RWPE2 (cell line): ENCODE results near the gene AP3S2.
A peak's percentile ranks its signal among the peaks of the same experiment; 100 is the strongest.

Experiments used
- ATAC-seq: fragments of 200-7000 bp; cut with Tn5 transposase; 3 replicates; pipeline ENCODE4 v1.9.1; 2021; ENCODE audit warnings: low read depth
- DNase-seq: peaks from one replicate; pipeline ENCODE4 v3.0.0-alpha.2; 2020; ENCODE audit warnings: low spot score
- H3K27ac ChIP-seq: fragments of 450-650 bp; 2 replicates; pipeline ENCODE4 v1.5.1; 2017; ENCODE audit warnings: mild to moderate bottlenecking; ENCODE audit not compliant: poor library complexity, severe bottlenecking
- H3K27me3 ChIP-seq: fragments of 250-450 bp; sonication (Bioruptor Pico); 2 replicates; pipeline ENCODE4 v1.5.1; 2021; ENCODE audit warnings: mild to moderate bottlenecking, moderate library complexity; ENCODE audit not compliant: insufficient read depth, poor library complexity, severe bottlenecking
- H3K36me3 ChIP-seq: fragments of 250-450 bp; sonication (Bioruptor Pico); 2 replicates; pipeline ENCODE4 v1.5.1; 2020; ENCODE audit warnings: low read depth, mild to moderate bottlenecking, moderate library complexity
- H3K4me1 ChIP-seq: fragments of 250-450 bp; sonication (Bioruptor Pico); 2 replicates; pipeline ENCODE4 v1.5.1; 2021; ENCODE audit warnings: mild to moderate bottlenecking, moderate library complexity; ENCODE audit not compliant: insufficient read depth, poor library complexity, severe bottlenecking
- H3K4me3 ChIP-seq: fragments of 250-450 bp; sonication (Bioruptor Pico); 2 replicates; pipeline ENCODE4 v1.5.1; 2021; ENCODE audit warnings: mild to moderate bottlenecking, moderate library complexity; ENCODE audit not compliant: severe bottlenecking
- H3K9me3 ChIP-seq: fragments of 250-450 bp; sonication (Bioruptor Pico); 2 replicates; pipeline ENCODE4 v1.5.1; 2021; ENCODE audit warnings: mild to moderate bottlenecking, moderate library complexity; ENCODE audit not compliant: severe bottlenecking
- TF ChIP-seq, protein P1 (sequence below): fragments of 450-650 bp; IDR thresholded peaks from one replicate; pipeline ENCODE4 v1.5.1; 2017; ENCODE audit warnings: mild to moderate bottlenecking, moderate library complexity; ENCODE audit not compliant: poor library complexity, severe bottlenecking

Gene AP3S2

DNA sequence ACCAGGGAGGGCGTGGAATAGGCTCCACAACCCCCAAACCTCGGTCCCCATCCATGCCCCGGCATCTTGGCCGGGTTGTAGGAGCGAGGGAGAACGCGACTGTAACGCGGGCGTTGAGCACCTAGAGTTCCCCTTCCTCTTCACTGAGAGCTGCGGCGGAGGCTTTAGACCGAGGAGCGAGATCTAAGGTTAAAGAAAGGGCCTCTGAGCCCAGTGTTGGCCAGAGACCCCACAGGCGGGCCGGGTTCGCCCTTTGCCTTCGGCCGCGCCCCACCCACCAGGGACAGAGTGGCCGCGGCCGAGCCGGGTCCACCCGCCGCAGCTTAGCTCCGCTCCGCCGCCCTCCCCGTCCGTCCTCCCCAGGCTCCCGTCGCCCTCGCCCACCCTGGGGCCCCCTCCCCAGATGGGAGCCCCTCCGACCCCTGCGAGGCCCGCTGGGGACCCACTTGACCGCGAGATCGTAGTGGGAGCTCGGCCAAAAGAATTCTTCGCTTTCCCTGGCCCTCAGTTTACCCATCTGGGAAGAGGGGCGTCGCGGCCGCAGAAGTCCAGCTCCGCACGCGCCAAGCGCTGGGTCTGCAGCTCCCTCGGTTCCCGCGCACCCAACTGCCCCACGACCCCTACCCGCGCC, 79.6 kb downstream of the AP3S2 start:
- Histone ChIP-seq H3K9me3 (no peaks in the 10 kb centered on the region), H3K4me3 (peak overlapping the region; percentile 34), H3K27me3 (no peaks in the 10 kb centered on the region), H3K27ac (peak overlapping the region; percentile 53), H3K36me3 (no peaks in the 10 kb centered on the region), H3K4me1 (peaks cover 12% of the 10 kb centered on the region)
- DNase-seq (no peak), ATAC-seq (no peak)
- TF ChIP-seq, protein P1, sequence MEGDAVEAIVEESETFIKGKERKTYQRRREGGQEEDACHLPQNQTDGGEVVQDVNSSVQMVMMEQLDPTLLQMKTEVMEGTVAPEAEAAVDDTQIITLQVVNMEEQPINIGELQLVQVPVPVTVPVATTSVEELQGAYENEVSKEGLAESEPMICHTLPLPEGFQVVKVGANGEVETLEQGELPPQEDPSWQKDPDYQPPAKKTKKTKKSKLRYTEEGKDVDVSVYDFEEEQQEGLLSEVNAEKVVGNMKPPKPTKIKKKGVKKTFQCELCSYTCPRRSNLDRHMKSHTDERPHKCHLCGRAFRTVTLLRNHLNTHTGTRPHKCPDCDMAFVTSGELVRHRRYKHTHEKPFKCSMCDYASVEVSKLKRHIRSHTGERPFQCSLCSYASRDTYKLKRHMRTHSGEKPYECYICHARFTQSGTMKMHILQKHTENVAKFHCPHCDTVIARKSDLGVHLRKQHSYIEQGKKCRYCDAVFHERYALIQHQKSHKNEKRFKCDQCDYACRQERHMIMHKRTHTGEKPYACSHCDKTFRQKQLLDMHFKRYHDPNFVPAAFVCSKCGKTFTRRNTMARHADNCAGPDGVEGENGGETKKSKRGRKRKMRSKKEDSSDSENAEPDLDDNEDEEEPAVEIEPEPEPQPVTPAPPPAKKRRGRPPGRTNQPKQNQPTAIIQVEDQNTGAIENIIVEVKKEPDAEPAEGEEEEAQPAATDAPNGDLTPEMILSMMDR, result no peak

GRCh38 chr15:89813381-89814111, 80.2 kb downstream of the AP3S2 start:
- H3K9me3 ChIP-seq, result no peaks in the 10 kb centered on the region
- no peak for DNase-seq
- ATAC-seq, result 0 out of 3 replicates have a peak, but pooled peaks have one; percentile 1
- TF ChIP-seq, protein P1, result no peak
- no peaks in the 10 kb centered on the region for H3K36me3 ChIP-seq
- H3K27ac ChIP-seq, result peak overlapping the region; percentile 53
- H3K4me3 ChIP-seq, result peak overlapping the region; percentile 34
- H3K27me3 ChIP-seq, result no peaks in the 10 kb centered on the region
- H3K4me1 ChIP-seq, result peaks cover 12% of the 10 kb centered on the region

- no peaks in the 10 kb centered on the region for H3K9me3 ChIP-seq
- H3K27ac ChIP-seq, result peak overlapping the region; percentile 53
- DNase-seq (no peak), ATAC-seq (0 out of 3 replicates have a peak, but pooled peaks have one; percentile 3)
- no peaks in the 10 kb centered on the region for H3K36me3 ChIP-seq
- H3K4me1 ChIP-seq, result peaks cover 12% of the 10 kb centered on the region
- no peaks in the 10 kb centered on the region for H3K27me3 ChIP-seq
- no peak overlapping the region for H3K4me3 ChIP-seq
- TF ChIP-seq, protein P1, result no peak
Observed at GRCh38 chr15:89812847-89813320, 80.9 kb downstream of the AP3S2 start.

GRCh38 chr15:89812011-89812846, 81.6 kb downstream of the AP3S2 start:
- DNase-seq (no peak), ATAC-seq (peak; percentile 47)
- no peak overlapping the region for H3K4me3 ChIP-seq
- TF ChIP-seq, protein P1, result no peak
- no peaks in the 10 kb centered on the region for H3K36me3 ChIP-seq
- H3K4me1 ChIP-seq, result peaks cover 12% of the 10 kb centered on the region
- peak overlapping the region; percentile 53 for H3K27ac ChIP-seq
- H3K9me3 ChIP-seq, result no peaks in the 10 kb centered on the region
- H3K27me3 ChIP-seq, result no peaks in the 10 kb centered on the region
